Smooth muscle cell of bladder (primary cell): ENCODE data around the gene PAMR1. TPM values are rescaled to one million over a fixed set of nuclear protein-coding genes. Genes with fewer than 3 reads are reported as not detected.

Experiments used
- total RNA-seq: library from RNA; depleted of rRNA; stranded (reverse); fragments of >200 nt; gene quantifications from 2 replicates; pipeline ENCODE4 v1.2.3, GENCODE V29; 2014

Gene PAMR1
- total RNA-seq, result 499 and 594 TPM in 2 replicates

GRCh38 chr11:35525501-35526175, at the start of gene PAMR1:
Gene PAMR1 (minus strand): TSS chr11:35525616. CDS start chr11:35525585, 31 bp downstream.

GRCh38 chr11:35419184-35419829, 106.1 kb downstream of the PAMR1 start, which contains the start of gene SLC1A2:
Gene SLC1A2 (minus strand): TSS chr11:35419558. CDS start chr11:35418966, 592 bp downstream.

Other genes with a start within 250 kb of the PAMR1 start
- 6.2 and 6.5 TPM in 2 replicates for gene SLC1A2, start 106.1 kb downstream of the PAMR1 start, total RNA-seq
- gene FJX1, start 92.8 kb upstream of the PAMR1 start, total RNA-seq, result 7.3 and 10.4 TPM in 2 replicates
- gene TRIM44, start 137.2 kb upstream of the PAMR1 start, total RNA-seq, result 9.0 and 24.4 TPM in 2 replicates